Thoracic aorta (tissue), 2 donors: ENCODE measurements around the gene SLC38A5. TPM values are rescaled to one million over a fixed set of nuclear protein-coding genes. Genes with fewer than 3 reads are reported as not detected.
A peak's percentile ranks its signal among the peaks of the same experiment; 100 is the strongest.

ENCODE experiments used
- ATAC-seq: fragments of 150-250 bp; one replicate; pipeline ENCODE4 v1.8.0; 2017; ENCODE audit warnings: low read depth; ENCODE audit not compliant: insufficient number of reproducible peaks, low FRiP score
- DNase-seq: peaks from one replicate; pipeline ENCODE4 v3.0.0-alpha.2; 2020; ENCODE audit warnings: low spot score
- H3K27ac ChIP-seq, 2 donors: fragments of 200-600 bp; sonication (generic); 1 replicate in 1 of 2; 2 replicates in 1 of 2; pipeline ENCODE4 v1.5.1; 2016; ENCODE audit warnings: mild to moderate bottlenecking in 2 of 2, moderate library complexity in 2 of 2
- H3K27me3 ChIP-seq: fragments of 200-600 bp; sonication (generic); replicated peaks from 2 replicates; pipeline ENCODE4 v1.6.0; 2016; ENCODE audit warnings: mild to moderate bottlenecking; ENCODE audit not compliant: insufficient read depth
- H3K36me3 ChIP-seq: fragments of 200-600 bp; sonication (generic); one replicate; pipeline ENCODE4 v1.5.1; 2016
- H3K4me1 ChIP-seq, 2 donors: fragments of 200-600 bp; sonication (generic); 1 replicate in 1 of 2; 2 replicates in 1 of 2; pipeline versions ENCODE4 v1.5.1 to v1.6.0; 2016; ENCODE audit warnings: low read depth in 2 of 2, mild to moderate bottlenecking in 1 of 2; ENCODE audit not compliant: control insufficient read depth in 1 of 2
- H3K4me3 ChIP-seq: fragments of 200-600 bp; sonication (generic); 2 replicates; pipeline ENCODE4 v1.5.1; 2016; ENCODE audit warnings: mild to moderate bottlenecking
- H3K9me3 ChIP-seq: fragments of 200-600 bp; sonication (generic); 2 replicates; pipeline ENCODE4 v1.5.1; 2016
- total RNA-seq, 2 donors: library from RNA; depleted of rRNA; stranded (reverse); fragments of >200 nt; gene quantifications; one replicate each; pipeline versions ENCODE4 v1.1.0 to v1.2.3, GENCODE V29; 2016
- TF ChIP-seq, protein P1 (sequence below): fragments of 200-600 bp; sonication (generic); IDR thresholded peaks from one replicate; pipeline ENCODE4 v1.5.1; 2019; ENCODE audit warnings: antibody characterized with exemption

SLC38A5 gene
- total RNA-seq, 2 donors from 2014 or later = 3.4 to 4.9 TPM

DNA sequence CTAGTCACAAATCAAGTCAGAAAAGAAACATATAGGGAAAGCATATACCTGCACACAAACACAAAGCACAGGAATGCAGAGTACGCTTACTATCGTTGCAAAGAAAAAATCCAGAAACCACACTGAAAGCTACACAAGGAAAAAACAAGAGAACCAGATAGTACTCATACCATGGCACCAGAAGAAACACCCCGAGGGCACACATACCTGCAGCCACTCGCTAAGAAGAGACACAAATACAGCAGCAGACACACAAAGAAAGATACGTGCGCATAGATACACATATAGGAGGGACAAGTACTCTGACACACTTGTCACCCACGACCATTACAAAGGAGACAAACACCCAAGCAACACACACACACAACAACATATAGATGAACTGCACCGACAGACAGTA, 1.4 kb upstream of the SLC38A5 start:
- ATAC-seq (no peak), DNase-seq (no peak)
- no peaks in the 10 kb centered on the region for H3K9me3 ChIP-seq
- H3K27ac ChIP-seq = no peak overlapping the region
- TF ChIP-seq, protein P1, sequence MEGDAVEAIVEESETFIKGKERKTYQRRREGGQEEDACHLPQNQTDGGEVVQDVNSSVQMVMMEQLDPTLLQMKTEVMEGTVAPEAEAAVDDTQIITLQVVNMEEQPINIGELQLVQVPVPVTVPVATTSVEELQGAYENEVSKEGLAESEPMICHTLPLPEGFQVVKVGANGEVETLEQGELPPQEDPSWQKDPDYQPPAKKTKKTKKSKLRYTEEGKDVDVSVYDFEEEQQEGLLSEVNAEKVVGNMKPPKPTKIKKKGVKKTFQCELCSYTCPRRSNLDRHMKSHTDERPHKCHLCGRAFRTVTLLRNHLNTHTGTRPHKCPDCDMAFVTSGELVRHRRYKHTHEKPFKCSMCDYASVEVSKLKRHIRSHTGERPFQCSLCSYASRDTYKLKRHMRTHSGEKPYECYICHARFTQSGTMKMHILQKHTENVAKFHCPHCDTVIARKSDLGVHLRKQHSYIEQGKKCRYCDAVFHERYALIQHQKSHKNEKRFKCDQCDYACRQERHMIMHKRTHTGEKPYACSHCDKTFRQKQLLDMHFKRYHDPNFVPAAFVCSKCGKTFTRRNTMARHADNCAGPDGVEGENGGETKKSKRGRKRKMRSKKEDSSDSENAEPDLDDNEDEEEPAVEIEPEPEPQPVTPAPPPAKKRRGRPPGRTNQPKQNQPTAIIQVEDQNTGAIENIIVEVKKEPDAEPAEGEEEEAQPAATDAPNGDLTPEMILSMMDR = no peak
- no peak overlapping the region for H3K4me3 ChIP-seq
- no peaks in the 10 kb centered on the region for H3K4me1 ChIP-seq
- H3K36me3 ChIP-seq = no peaks in the 10 kb centered on the region
- no peaks in the 10 kb centered on the region for H3K27me3 ChIP-seq

DNA sequence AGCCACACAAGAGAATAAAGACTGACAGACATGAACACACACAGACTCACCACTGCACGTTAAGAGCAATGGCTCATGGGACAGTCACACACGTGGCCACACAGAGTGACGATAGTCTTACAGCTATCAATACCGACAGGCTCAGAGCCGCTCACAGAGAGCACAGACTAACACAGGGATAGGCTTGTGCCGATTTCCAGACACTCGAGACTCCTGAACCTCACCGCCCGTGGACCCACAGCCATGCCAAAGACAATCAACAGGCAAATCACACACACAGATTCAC, 716 bp upstream of the SLC38A5 start:
- no peak for DNase-seq
- H3K9me3 ChIP-seq = no peaks in the 10 kb centered on the region
- no peak overlapping the region for H3K27ac ChIP-seq

DNA sequence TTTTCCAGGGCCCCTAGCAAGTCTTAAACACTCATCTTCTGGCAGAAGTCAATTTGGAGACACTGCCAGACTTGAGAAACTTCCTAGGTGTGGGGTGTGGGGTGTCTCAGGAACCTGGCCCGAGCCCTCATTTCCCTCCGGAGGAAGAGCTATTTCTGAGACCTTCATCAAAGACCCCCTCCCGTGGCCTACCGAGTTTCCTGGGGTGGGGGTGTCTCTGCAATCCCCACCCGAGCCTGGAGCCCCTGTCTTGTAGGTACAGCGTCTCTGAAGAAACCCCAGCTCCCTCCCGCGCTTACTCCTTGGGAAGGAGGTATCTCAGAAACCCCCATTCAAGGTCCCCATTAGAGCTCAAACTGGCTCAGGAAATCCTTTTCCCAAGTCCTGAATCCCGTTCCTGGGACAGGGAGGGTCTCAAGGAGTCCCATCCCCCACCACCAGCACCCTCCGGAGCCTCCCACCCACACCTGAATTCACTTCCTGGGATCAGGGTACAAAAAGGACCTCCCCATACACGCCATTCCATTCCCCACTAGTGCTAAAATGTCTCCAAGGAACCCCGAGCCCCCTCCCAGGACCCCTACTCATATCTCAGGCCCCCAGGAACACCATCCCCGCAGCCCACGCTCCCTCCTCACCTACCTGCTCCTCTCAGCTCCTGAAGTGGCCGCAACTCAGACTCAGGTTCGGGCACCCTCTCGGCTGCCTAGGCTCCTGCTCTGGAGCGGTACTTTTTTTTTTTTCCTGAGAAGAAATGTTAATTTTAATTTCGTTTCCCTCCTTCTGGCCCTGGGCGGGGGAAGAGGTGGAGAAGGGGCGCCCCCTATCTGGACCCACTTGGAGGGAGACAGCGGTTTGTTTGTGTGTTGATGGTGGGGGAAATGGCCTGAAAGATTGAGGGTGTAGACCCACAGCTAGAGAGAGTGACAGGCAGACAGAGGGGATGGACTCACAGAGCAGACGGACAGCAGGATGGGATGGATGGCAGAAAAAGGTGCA, 1.1 kb downstream of the SLC38A5 start:
- Histone ChIP-seq H3K4me3 (peak overlapping the region; percentile 67), H3K36me3 (no peaks in the 10 kb centered on the region), H3K4me1 (no peaks in the 10 kb centered on the region), H3K27ac (no peak overlapping the region), H3K27me3 (no peaks in the 10 kb centered on the region), H3K9me3 (no peaks in the 10 kb centered on the region)
- TF ChIP-seq, protein P1 = no peak
- ATAC-seq = no peak
- no peak for DNase-seq

More for the DNA sequence above, 716 bp upstream of the SLC38A5 start:
- TF ChIP-seq, protein P1 = no peak
- Histone ChIP-seq H3K36me3 (no peaks in the 10 kb centered on the region), H3K4me1 (no peaks in the 10 kb centered on the region), H3K4me3 (no peak overlapping the region), H3K27me3 (no peaks in the 10 kb centered on the region)
- ATAC-seq = no peak

DNA sequence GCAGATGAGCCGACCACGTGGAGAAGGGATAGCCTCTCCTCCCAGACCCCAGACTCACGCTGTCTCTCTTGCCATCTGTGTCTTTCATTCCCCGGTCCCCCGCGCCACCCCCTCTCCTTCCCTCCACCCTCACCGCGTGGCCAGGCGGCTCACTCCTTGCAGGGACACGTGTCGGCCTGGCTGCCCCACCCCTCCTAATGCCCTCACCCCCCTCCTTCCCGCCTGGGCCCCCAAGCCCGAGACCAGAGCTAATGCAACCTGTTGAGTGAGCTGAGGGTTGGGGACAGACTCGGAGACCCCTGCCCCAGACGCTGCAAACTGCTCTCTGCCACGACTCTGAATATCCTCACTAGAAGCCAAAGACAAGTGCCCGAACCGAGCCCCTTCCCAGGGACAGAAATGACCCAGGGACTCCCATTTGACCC, 1.8 kb downstream of the SLC38A5 start:
- TF ChIP-seq, protein P1 = no peak
- no peaks in the 10 kb centered on the region for H3K9me3 ChIP-seq
- DNase-seq = no peak
- ATAC-seq = no peak
- H3K4me3 ChIP-seq = peak overlapping the region; percentile 67
- H3K36me3 ChIP-seq = no peaks in the 10 kb centered on the region
- no peaks in the 10 kb centered on the region for H3K4me1 ChIP-seq
- H3K27me3 ChIP-seq = no peaks in the 10 kb centered on the region
- H3K27ac ChIP-seq = no peak overlapping the region

DNA sequence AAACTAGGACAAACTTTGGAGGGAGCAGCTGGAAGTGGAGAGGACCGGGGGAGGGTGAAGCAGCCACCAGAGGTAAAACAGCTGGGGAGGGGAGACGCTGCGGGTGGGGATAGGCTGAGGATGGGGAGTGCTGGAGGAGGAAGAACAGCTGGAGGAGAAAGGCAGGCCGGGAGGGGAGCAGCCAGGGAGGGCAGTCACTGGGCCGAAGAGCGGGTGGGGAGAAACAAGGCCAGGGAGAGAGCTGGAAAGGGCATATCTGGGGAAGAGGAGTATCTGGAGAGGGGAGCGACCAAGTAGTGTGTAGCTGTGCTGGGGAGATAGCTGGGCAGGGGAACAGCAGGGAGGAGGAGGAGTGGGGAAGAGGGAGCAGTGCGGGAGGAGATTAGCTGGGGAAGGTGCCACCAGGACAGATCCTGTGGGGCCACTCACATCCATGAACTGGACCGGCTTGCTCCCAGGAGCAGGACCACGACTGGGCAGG, 2.7 kb downstream of the SLC38A5 start:
- ATAC-seq (no peak), DNase-seq (no peak)
- TF ChIP-seq, protein P1 = no peak
- Histone ChIP-seq H3K4me3 (peak overlapping the region; percentile 67), H3K27ac (no peak overlapping the region), H3K27me3 (no peaks in the 10 kb centered on the region), H3K4me1 (no peaks in the 10 kb centered on the region), H3K36me3 (no peaks in the 10 kb centered on the region), H3K9me3 (no peaks in the 10 kb centered on the region)
